CD14-positive monocyte (primary cell): ENCODE data around the gene ASTN1. TPM values are rescaled to one million over a fixed set of nuclear protein-coding genes. Genes with fewer than 3 reads are reported as not detected.
"Not testable (repeated sequence)": the region's sequence is repeated elsewhere in the genome, so short reads cannot be mapped to it uniquely, and the experiment has no call there.

Experiments
- DNase-seq, 3 donors: peaks; one replicate each; pipeline ENCODE4 v3.0.0-alpha.2; 2011 to 2022
- H2AFZ ChIP-seq: 2 replicates; pipeline ENCODE4 v1.6.0; 2012; ENCODE audit warnings: mild to moderate bottlenecking, low read depth, low read length, inconsistent platforms; ENCODE audit not compliant: insufficient read depth, poor library complexity, severe bottlenecking
- H3K27ac ChIP-seq, 2 donors: 1 replicate in 1 of 2; 2 replicates in 1 of 2; pipeline ENCODE4 v1.5.1; 2012 to 2013; ENCODE audit warnings: low read length in 2 of 2, control low read depth in 1 of 2, inconsistent platforms in 1 of 2, low read depth in 1 of 2, mild to moderate bottlenecking in 1 of 2
- H3K27me3 ChIP-seq, 2 donors: one replicate each; pipeline versions ENCODE4 v1.6.0 to v1.6.1; 2011 to 2013; ENCODE audit warnings: low read length in 2 of 2; ENCODE audit not compliant: control insufficient read depth in 2 of 2, insufficient read depth in 2 of 2
- H3K36me3 ChIP-seq, 2 donors: replicated peaks in 1 of 2; 1 replicate in 1 of 2; 2 replicates in 1 of 2; pipeline versions ENCODE4 v1.5.1 to v1.6.1; 2012 to 2013; ENCODE audit warnings: low read length in 2 of 2, control low read depth in 1 of 2, inconsistent platforms in 1 of 2, mild to moderate bottlenecking in 1 of 2; ENCODE audit not compliant: insufficient read depth in 2 of 2, control insufficient read depth in 1 of 2
- H3K4me1 ChIP-seq, 2 donors: 1 replicate in 1 of 2; 2 replicates in 1 of 2; pipeline versions ENCODE4 v1.5.1 to v1.6.1; 2012 to 2013; ENCODE audit warnings: low read length in 2 of 2, control low read depth in 1 of 2, inconsistent platforms in 1 of 2, mild to moderate bottlenecking in 1 of 2, moderate library complexity in 1 of 2; ENCODE audit not compliant: insufficient read depth in 2 of 2, control insufficient read depth in 1 of 2
- H3K4me2 ChIP-seq: replicated peaks from 2 replicates; pipeline ENCODE3; 2012; ENCODE audit warnings: low read length, moderate library complexity, mild to moderate bottlenecking; ENCODE audit not compliant: poor library complexity, severe bottlenecking; ENCODE audit errors: extremely low read depth
- H3K4me3 ChIP-seq, 3 experiments: fragments of 200-600 bp in 1 of 3; sonication (generic) in 1 of 3; replicated peaks in 1 of 3; 1 replicate in 2 of 3; 2 replicates in 1 of 3; pipeline ENCODE4 v1.5.1; 2011 to 2013; ENCODE audit warnings: low read length in 3 of 3, mild to moderate bottlenecking in 3 of 3, control low read depth in 2 of 3, low read depth in 2 of 3, inconsistent platforms in 1 of 3, moderate library complexity in 1 of 3
- H3K79me2 ChIP-seq: 2 replicates; pipeline ENCODE4 v1.6.0; 2012; ENCODE audit warnings: mild to moderate bottlenecking, control low read depth, inconsistent platforms, low read length, moderate library complexity; ENCODE audit not compliant: insufficient read depth
- H3K9ac ChIP-seq: 2 replicates; pipeline ENCODE4 v1.6.0; 2017; ENCODE audit warnings: low read length, mild to moderate bottlenecking; ENCODE audit not compliant: insufficient read depth, poor library complexity, severe bottlenecking
- H3K9me3 ChIP-seq, 2 donors: replicated peaks in 1 of 2; 1 replicate in 1 of 2; 2 replicates in 1 of 2; pipeline versions ENCODE4 v1.5.1 to v1.6.1; 2012 to 2013; ENCODE audit warnings: low read length in 2 of 2, control low read depth in 1 of 2; ENCODE audit not compliant: control insufficient read depth in 1 of 2, insufficient read depth in 1 of 2
- H4K20me1 ChIP-seq: 2 replicates; pipeline ENCODE4 v1.6.0; 2012; ENCODE audit warnings: mild to moderate bottlenecking, low read length, control low read depth, moderate library complexity; ENCODE audit not compliant: insufficient read depth
- H3K27ac Mint-ChIP-seq, 7 donors: one replicate each; pipeline ENCODE4 v1.8.0; 2020; ENCODE audit warnings: mild to moderate bottlenecking in 7 of 7, mixed read lengths in 7 of 7, moderate library complexity in 6 of 7, inconsistent platforms in 2 of 7
- H3K27me3 Mint-ChIP-seq, 3 donors: one replicate each; pipeline ENCODE4 v1.8.0; 2021 to 2022; ENCODE audit warnings: low read depth in 3 of 3, mild to moderate bottlenecking in 3 of 3, mixed read lengths in 3 of 3, moderate library complexity in 3 of 3, inconsistent platforms in 1 of 3
- H3K36me3 Mint-ChIP-seq, 2 donors: one replicate each; pipeline ENCODE4 v1.8.0; 2020; ENCODE audit warnings: mixed read lengths in 2 of 2, inconsistent platforms in 1 of 2, mild to moderate bottlenecking in 1 of 2
- H3K4me1 Mint-ChIP-seq: one replicate; pipeline ENCODE4 v1.8.0; 2020; ENCODE audit warnings: mild to moderate bottlenecking, mixed read lengths
- H3K4me3 Mint-ChIP-seq, 2 donors: one replicate each; pipeline ENCODE4 v1.8.0; 2020; ENCODE audit warnings: mild to moderate bottlenecking in 2 of 2, mixed read lengths in 2 of 2, moderate library complexity in 1 of 2
- H3K9me3 Mint-ChIP-seq, 7 donors: one replicate each; pipeline ENCODE4 v1.8.0; 2020 to 2022; ENCODE audit warnings: mixed read lengths in 7 of 7, mild to moderate bottlenecking in 6 of 7, moderate library complexity in 6 of 7, inconsistent platforms in 2 of 7
- WGBS: methylation state at CpG from one replicate; pipeline ENCODE4 v1.1.5; 2013; ENCODE audit warnings: missing lambda C conversion rate; ENCODE audit not compliant: insufficient coverage; 5-methylcytosine and 5-hydroxymethylcytosine counted together
- intact Hi-C, 2 donors: fragments of 100-400 bp; cut with micrococcal nuclease; formaldehyde crosslinking; loops; one replicate each; pipeline versions ENCODE4 v1.15.0 to v1.15.1; 2023
- polyA plus RNA-seq, 3 donors: library from polyadenylated mRNA; depleted of rRNA in 1 of 3; unstranded in 2 of 3; stranded (reverse) in 1 of 3; fragments of 300-500 nt in 2 of 3; fragments of >200 nt in 1 of 3; fragmentation: Illumina TruSeq in 2 of 3; gene quantifications; 1 replicate in 2 of 3; 2 replicates in 1 of 3; pipeline ENCODE4 v1.2.3, GENCODE V29; 2012 to 2021
- TF ChIP-seq, protein P1 (sequence below): fragments of 200-600 bp; IDR thresholded peaks from one replicate; pipeline ENCODE4 v1.8.0; 2022; ENCODE audit warnings: antibody characterized with exemption, mild to moderate bottlenecking

ASTN1 gene
- polyA plus RNA-seq, 3 donors = not detected

DNA sequence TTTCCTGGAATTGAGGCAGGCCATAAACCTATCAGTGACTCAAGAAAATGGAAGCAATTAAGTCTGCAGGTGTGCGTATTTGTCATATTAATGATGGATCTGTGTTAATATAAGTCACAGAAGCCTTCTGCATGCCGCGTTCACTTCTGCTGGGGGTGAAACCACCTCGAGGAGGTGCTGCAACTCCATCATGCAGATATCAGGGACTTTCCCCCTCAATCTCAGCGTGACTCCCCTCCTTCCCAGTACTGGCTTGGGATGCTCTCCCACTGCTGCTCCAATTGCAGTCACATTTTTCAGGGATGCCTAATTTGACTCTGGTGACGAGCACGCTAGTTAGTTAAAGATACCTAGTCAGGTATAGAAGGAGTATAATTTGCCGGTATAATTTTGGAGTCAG, 87.5 kb downstream of the ASTN1 start:
- H4K20me1 ChIP-seq = no peaks in the 10 kb centered on the region
- no peak overlapping the region for H3K27ac Mint-ChIP-seq
- peaks cover 0 to 6% (median 3%) of the 10 kb centered on the region in 7 donors for H3K9me3 Mint-ChIP-seq
- H3K27ac ChIP-seq = no peak overlapping the region
- 100% methylated on average over 3 of the region's 8 CpGs for WGBS
- no peak for DNase-seq
- H3K27me3 Mint-ChIP-seq = peaks cover 0 to 3% (median 1%) of the 10 kb centered on the region in 3 donors
- H2AFZ ChIP-seq = no peak overlapping the region
- H3K4me1 Mint-ChIP-seq = no peaks in the 10 kb centered on the region
- no peaks in the 10 kb centered on the region for H3K79me2 ChIP-seq
- no peaks in the 10 kb centered on the region for H3K9me3 ChIP-seq
- no peaks in the 10 kb centered on the region for H3K36me3 ChIP-seq
- no peaks in the 10 kb centered on the region for H3K27me3 ChIP-seq
- no peaks in the 10 kb centered on the region for H3K4me1 ChIP-seq
- H3K36me3 Mint-ChIP-seq = no peaks in the 10 kb centered on the region
- intact Hi-C loops = no loop called here
- TF ChIP-seq, protein P1, sequence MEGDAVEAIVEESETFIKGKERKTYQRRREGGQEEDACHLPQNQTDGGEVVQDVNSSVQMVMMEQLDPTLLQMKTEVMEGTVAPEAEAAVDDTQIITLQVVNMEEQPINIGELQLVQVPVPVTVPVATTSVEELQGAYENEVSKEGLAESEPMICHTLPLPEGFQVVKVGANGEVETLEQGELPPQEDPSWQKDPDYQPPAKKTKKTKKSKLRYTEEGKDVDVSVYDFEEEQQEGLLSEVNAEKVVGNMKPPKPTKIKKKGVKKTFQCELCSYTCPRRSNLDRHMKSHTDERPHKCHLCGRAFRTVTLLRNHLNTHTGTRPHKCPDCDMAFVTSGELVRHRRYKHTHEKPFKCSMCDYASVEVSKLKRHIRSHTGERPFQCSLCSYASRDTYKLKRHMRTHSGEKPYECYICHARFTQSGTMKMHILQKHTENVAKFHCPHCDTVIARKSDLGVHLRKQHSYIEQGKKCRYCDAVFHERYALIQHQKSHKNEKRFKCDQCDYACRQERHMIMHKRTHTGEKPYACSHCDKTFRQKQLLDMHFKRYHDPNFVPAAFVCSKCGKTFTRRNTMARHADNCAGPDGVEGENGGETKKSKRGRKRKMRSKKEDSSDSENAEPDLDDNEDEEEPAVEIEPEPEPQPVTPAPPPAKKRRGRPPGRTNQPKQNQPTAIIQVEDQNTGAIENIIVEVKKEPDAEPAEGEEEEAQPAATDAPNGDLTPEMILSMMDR = no peak
- H3K9ac ChIP-seq = no peak overlapping the region
- H3K4me3 ChIP-seq = no peak overlapping the region
- no peak overlapping the region for H3K4me2 ChIP-seq
- no peak overlapping the region for H3K4me3 Mint-ChIP-seq

DNA sequence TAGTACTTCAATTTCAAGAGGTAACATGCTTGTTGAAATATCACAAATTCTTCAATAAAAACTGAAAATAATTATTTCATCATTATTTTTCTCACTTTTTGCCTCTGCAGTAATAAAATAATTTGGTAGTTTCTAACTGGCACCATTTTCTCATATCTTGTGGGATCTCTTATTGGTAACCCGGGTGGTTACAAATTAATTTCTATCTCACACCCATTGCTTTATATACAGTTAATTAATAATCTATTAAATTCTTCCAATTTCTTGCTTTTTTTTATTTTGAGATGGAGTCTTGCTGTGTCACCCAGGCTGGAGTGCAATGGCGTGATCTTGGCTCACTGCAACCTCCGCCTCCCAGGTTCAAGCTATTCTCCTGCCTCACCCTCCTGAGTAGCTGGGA, 89.7 kb downstream of the ASTN1 start:
- H4K20me1 ChIP-seq, H3K9me3 ChIP-seq, H3K27ac Mint-ChIP-seq, intact Hi-C loops, H3K9ac ChIP-seq, H3K27ac ChIP-seq, H3K27me3 Mint-ChIP-seq, H3K4me1 Mint-ChIP-seq, H3K4me1 ChIP-seq, H3K4me3 Mint-ChIP-seq, H3K36me3 Mint-ChIP-seq, DNase-seq, H3K4me2 ChIP-seq, H3K36me3 ChIP-seq, H3K9me3 Mint-ChIP-seq, H3K79me2 ChIP-seq, H3K4me3 ChIP-seq, H3K27me3 ChIP-seq, H2AFZ ChIP-seq: not testable (repeated sequence)
- WGBS = no CpG with 5 or more reads among the region's 3 CpGs
